Measurements from ENCODE around the gene LRRC75B. TPM values are rescaled to one million over a fixed set of nuclear protein-coding genes. Genes with fewer than 3 reads are reported as not detected.
"Not testable (repeated sequence)": the region's sequence is repeated elsewhere in the genome, so short reads cannot be mapped to it uniquely, and the experiment has no call there.

The LRRC75B gene
- total RNA-seq, 1 donor from 2014 or later: 4.7 TPM

GRCh38 chr22:24599514-24599913 lies 6.6 kb upstream of the LRRC75B start:
- H3K27ac Mint-ChIP-seq: no peak overlapping the region
- no peak overlapping the region for H3K4me3 Mint-ChIP-seq (ENCODE audit: low read depth)
- H3K9me3 Mint-ChIP-seq: no peaks in the 10 kb centered on the region
- peaks cover 28% of the 10 kb centered on the region for H3K4me1 Mint-ChIP-seq (ENCODE audit: low read depth)
- no peaks in the 10 kb centered on the region for H3K36me3 Mint-ChIP-seq (ENCODE audit: low read depth)
- no peaks in the 10 kb centered on the region for H3K27me3 Mint-ChIP-seq (ENCODE audit: low read depth)
- intact Hi-C loops (cut with micrococcal nuclease): no loop called here
- DNase-seq (ENCODE audit: low spot score): no peak

- H3K9me3 Mint-ChIP-seq; H3K27me3 Mint-ChIP-seq (ENCODE audit: low read depth); intact Hi-C loops (cut with micrococcal nuclease); H3K4me3 Mint-ChIP-seq (ENCODE audit: low read depth); DNase-seq (ENCODE audit: low spot score); H3K27ac Mint-ChIP-seq; H3K36me3 Mint-ChIP-seq (ENCODE audit: low read depth): not testable (repeated sequence)
- peaks cover 15% of the 10 kb centered on the region for H3K4me1 Mint-ChIP-seq (ENCODE audit: low read depth)
These were observed 4.2 kb upstream of the LRRC75B start for GRCh38 chr22:24597076-24597475.

- intact Hi-C loops (cut with micrococcal nuclease): no loop called here
- H3K4me3 Mint-ChIP-seq (ENCODE audit: low read depth): no peak overlapping the region
- no peak for DNase-seq (ENCODE audit: low spot score)
- peaks cover 1% of the 10 kb centered on the region for H3K27me3 Mint-ChIP-seq (ENCODE audit: low read depth)
- no peaks in the 10 kb centered on the region for H3K9me3 Mint-ChIP-seq
- no peak overlapping the region for H3K27ac Mint-ChIP-seq
- H3K36me3 Mint-ChIP-seq (ENCODE audit: low read depth): no peaks in the 10 kb centered on the region
- peaks cover 6% of the 10 kb centered on the region for H3K4me1 Mint-ChIP-seq (ENCODE audit: low read depth)
These were observed 3.0 kb upstream of the LRRC75B start for GRCh38 chr22:24595863-24596262.

- Mint-ChIP-seq H3K27ac (no peak overlapping the region), H3K36me3 (ENCODE audit: low read depth) (no peaks in the 10 kb centered on the region), H3K4me1 (ENCODE audit: low read depth) (peaks cover 6% of the 10 kb centered on the region), H3K4me3 (ENCODE audit: low read depth) (no peak overlapping the region), H3K27me3 (ENCODE audit: low read depth) (peaks cover 1% of the 10 kb centered on the region), H3K9me3 (no peaks in the 10 kb centered on the region)
- DNase-seq (ENCODE audit: low spot score): no peak
- intact Hi-C loops (cut with micrococcal nuclease): no loop called here
These were observed 2.4 kb upstream of the LRRC75B start for GRCh38 chr22:24595228-24595627.

GRCh38 chr22:24594569-24595120 lies 1.8 kb upstream of the LRRC75B start:
- Mint-ChIP-seq H3K27me3 (ENCODE audit: low read depth) (peaks cover 1% of the 10 kb centered on the region), H3K4me3 (ENCODE audit: low read depth) (no peak overlapping the region), H3K4me1 (ENCODE audit: low read depth) (peaks cover 6% of the 10 kb centered on the region), H3K9me3 (no peaks in the 10 kb centered on the region), H3K27ac (no peak overlapping the region), H3K36me3 (ENCODE audit: low read depth) (no peaks in the 10 kb centered on the region)
- intact Hi-C loops (cut with micrococcal nuclease): no loop called here
- DNase-seq (ENCODE audit: low spot score): no peak

GRCh38 chr22:24593836-24594568 lies 1.1 kb upstream of the LRRC75B start:
- intact Hi-C loops (cut with micrococcal nuclease): no loop called here
- Mint-ChIP-seq H3K4me3 (ENCODE audit: low read depth) (peak overlapping the region; percentile 57), H3K4me1 (ENCODE audit: low read depth) (peaks cover 4% of the 10 kb centered on the region), H3K27ac (no peak overlapping the region), H3K9me3 (no peaks in the 10 kb centered on the region), H3K27me3 (ENCODE audit: low read depth) (peaks cover 1% of the 10 kb centered on the region), H3K36me3 (ENCODE audit: low read depth) (no peaks in the 10 kb centered on the region)
- no peak for DNase-seq (ENCODE audit: low spot score)

- H3K36me3 Mint-ChIP-seq (ENCODE audit: low read depth); H3K9me3 Mint-ChIP-seq; H3K27ac Mint-ChIP-seq; intact Hi-C loops (cut with micrococcal nuclease); H3K4me1 Mint-ChIP-seq (ENCODE audit: low read depth); DNase-seq (ENCODE audit: low spot score); H3K27me3 Mint-ChIP-seq (ENCODE audit: low read depth): not testable (repeated sequence)
- H3K4me3 Mint-ChIP-seq (ENCODE audit: low read depth): peak overlapping the region; percentile 57
These were observed 624 bp upstream of the LRRC75B start for GRCh38 chr22:24593559-24593835.

GRCh38 chr22:24592058-24592850 lies 619 bp downstream of the LRRC75B start:
- intact Hi-C loops (cut with micrococcal nuclease): no loop called here
- Mint-ChIP-seq H3K27me3 (ENCODE audit: low read depth) (peaks cover 1% of the 10 kb centered on the region), H3K4me3 (ENCODE audit: low read depth) (peak overlapping the region; percentile 90), H3K36me3 (ENCODE audit: low read depth) (no peaks in the 10 kb centered on the region), H3K4me1 (ENCODE audit: low read depth) (peaks cover 4% of the 10 kb centered on the region), H3K9me3 (no peaks in the 10 kb centered on the region), H3K27ac (peak overlapping the region; percentile 71)
- DNase-seq (ENCODE audit: low spot score): no peak

GRCh38 chr22:24591286-24591830 lies 1.5 kb downstream of the LRRC75B start:
- H3K27me3 Mint-ChIP-seq (ENCODE audit: low read depth): peaks cover 1% of the 10 kb centered on the region
- no peaks in the 10 kb centered on the region for H3K9me3 Mint-ChIP-seq
- peak overlapping the region; percentile 39 for H3K4me3 Mint-ChIP-seq (ENCODE audit: low read depth)
- no peaks in the 10 kb centered on the region for H3K36me3 Mint-ChIP-seq (ENCODE audit: low read depth)
- peaks cover 4% of the 10 kb centered on the region for H3K4me1 Mint-ChIP-seq (ENCODE audit: low read depth)
- DNase-seq (ENCODE audit: low spot score): no peak
- no peak overlapping the region for H3K27ac Mint-ChIP-seq
- intact Hi-C loops (cut with micrococcal nuclease): no loop called here

GRCh38 chr22:24590596-24591173 lies 2.2 kb downstream of the LRRC75B start:
- Mint-ChIP-seq H3K36me3 (ENCODE audit: low read depth) (no peaks in the 10 kb centered on the region), H3K4me3 (ENCODE audit: low read depth) (no peak overlapping the region), H3K27me3 (ENCODE audit: low read depth) (peaks cover 1% of the 10 kb centered on the region), H3K9me3 (no peaks in the 10 kb centered on the region), H3K27ac (no peak overlapping the region), H3K4me1 (ENCODE audit: low read depth) (peaks cover 4% of the 10 kb centered on the region)
- no peak for DNase-seq (ENCODE audit: low spot score)
- intact Hi-C loops (cut with micrococcal nuclease): no loop called here

- H3K4me1 Mint-ChIP-seq (ENCODE audit: low read depth): peaks cover 4% of the 10 kb centered on the region
- H3K4me3 Mint-ChIP-seq (ENCODE audit: low read depth): no peak overlapping the region
- no peaks in the 10 kb centered on the region for H3K9me3 Mint-ChIP-seq
- H3K27ac Mint-ChIP-seq: no peak overlapping the region
- no peak for DNase-seq (ENCODE audit: low spot score)
- intact Hi-C loops (cut with micrococcal nuclease): no loop called here
- peaks cover 1% of the 10 kb centered on the region for H3K27me3 Mint-ChIP-seq (ENCODE audit: low read depth)
- H3K36me3 Mint-ChIP-seq (ENCODE audit: low read depth): no peaks in the 10 kb centered on the region
These were observed 3.3 kb downstream of the LRRC75B start for GRCh38 chr22:24589518-24590030.

GRCh38 chr22:24588757-24589481 lies 4.0 kb downstream of the LRRC75B start:
- H3K36me3 Mint-ChIP-seq (ENCODE audit: low read depth): no peaks in the 10 kb centered on the region
- DNase-seq (ENCODE audit: low spot score): no peak
- H3K27ac Mint-ChIP-seq: no peak overlapping the region
- intact Hi-C loops (cut with micrococcal nuclease): no loop called here
- no peaks in the 10 kb centered on the region for H3K27me3 Mint-ChIP-seq (ENCODE audit: low read depth)
- H3K4me1 Mint-ChIP-seq (ENCODE audit: low read depth): peaks cover 4% of the 10 kb centered on the region
- H3K9me3 Mint-ChIP-seq: no peaks in the 10 kb centered on the region
- H3K4me3 Mint-ChIP-seq (ENCODE audit: low read depth): no peak overlapping the region

Data from activated T-helper 2 cell treated with anti-CD3 and anti-CD28 coated beads, Interferon-gamma antibody, Interleukin-2, Interleukin-4, amounts not matched to agents 10 μg/mL and 5 μg/mL and 100 μg/mL, durations not matched to agents 14 hours and 24 hours and 36 hours (primary cell).